GM12878 (cell line): ENCODE results near the gene SPRR5. TPM values are rescaled to one million over a fixed set of nuclear protein-coding genes. Genes with fewer than 3 reads are reported as not detected.

ENCODE experiments used
- ATAC-seq: fragments of 200-7000 bp; cut with Tn5 transposase; 3 replicates; pipeline ENCODE4 v1.9.1; 2020; ENCODE audit warnings: mild to moderate bottlenecking, moderate library complexity
- BruUV-seq: library from RNA; stranded (reverse); fragments of 400-500 nt; replicated peaks from 2 replicates; lab custom pipeline; 2021; lab: Mats Ljungman, UMichigan
- CTCF ChIA-PET: fragments of 300-600 bp; sonication (Branson Sonifier 250); formaldehyde crosslinking; extraction: SDS; loops from one replicate; lab custom pipeline; 2021; ENCODE audit warnings: inconsistent platforms; lab: Yijun Ruan, JAX
- POLR2A ChIA-PET: fragments of 350-600 bp; formaldehyde crosslinking; extraction: SDS; loops from one replicate; lab custom pipeline; 2021; ENCODE audit warnings: inconsistent platforms; lab: Charles Lee
- RAD21 ChIA-PET: fragments of 300-600 bp; sonication (Branson Sonifier 250); formaldehyde crosslinking; loops from one replicate; lab custom pipeline; 2023; ENCODE audit warnings: antibody characterized with exemption; ENCODE audit not compliant: unreplicated experiment; lab: Charles Lee
- SMC1A ChIA-PET: fragments of 300-600 bp; sonication (Branson Sonifier 250); formaldehyde crosslinking; loops from one replicate; lab custom pipeline; 2023; ENCODE audit not compliant: unreplicated experiment, uncharacterized antibody; lab: Charles Lee
- DNase-seq: peaks from one replicate; pipeline ENCODE4 v3.0.0-alpha.2; 2011; ENCODE audit warnings: low read depth, low spot score
- FAIRE-seq: peaks from 3 replicates; lab custom pipeline; 2011; peaks lifted over from hg19 to GRCh38; lab: Jason Lieb, UNC
- H2AFZ ChIP-seq: 2 replicates; pipeline ENCODE4 v1.6.0; 2011; ENCODE audit warnings: low read depth, low read length, control low read depth; ENCODE audit not compliant: control insufficient read depth
- H3K27ac ChIP-seq: 2 replicates; pipeline ENCODE4 v1.5.1; 2011; ENCODE audit warnings: control low read depth; ENCODE audit not compliant: control insufficient read depth, insufficient read depth
- H3K27me3 ChIP-seq, 2 experiments: replicated peaks in 1 of 2; 2 replicates each; pipeline versions ENCODE4 v1.6.0 to v1.6.1; 2011; ENCODE audit warnings: low read length in 1 of 2; ENCODE audit not compliant: control insufficient read depth in 2 of 2, insufficient read depth in 2 of 2
- H3K36me3 ChIP-seq, 2 experiments: 2 replicates each; pipeline ENCODE4 v1.5.1; 2011; ENCODE audit warnings: low read length in 1 of 2; ENCODE audit not compliant: control insufficient read depth in 2 of 2, insufficient read depth in 2 of 2
- H3K4me1 ChIP-seq: 2 replicates; pipeline ENCODE4 v1.6.1; 2011; ENCODE audit warnings: mild to moderate bottlenecking, low read length, moderate library complexity, mixed read lengths; ENCODE audit not compliant: control insufficient read depth, insufficient read depth
- H3K4me2 ChIP-seq: 2 replicates; pipeline ENCODE4 v1.6.0; 2011; ENCODE audit warnings: control low read depth; ENCODE audit not compliant: control insufficient read depth, insufficient read depth
- H3K4me3 ChIP-seq: fragments of 200-600 bp; sonication (generic); 2 replicates; pipeline ENCODE4 v1.5.1; 2016
- H3K79me2 ChIP-seq: 2 replicates; pipeline ENCODE4 v1.6.0; 2011; ENCODE audit warnings: low read length; ENCODE audit not compliant: control insufficient read depth, insufficient read depth
- H3K9ac ChIP-seq: 2 replicates; pipeline ENCODE4 v1.8.0; 2011; ENCODE audit warnings: low read length, control low read depth, mixed read lengths; ENCODE audit not compliant: control insufficient read depth, insufficient read depth
- H3K9me3 ChIP-seq: replicated peaks from 3 replicates; pipeline ENCODE4 v1.5.1; 2011; ENCODE audit warnings: mild to moderate bottlenecking, low read length; ENCODE audit not compliant: control insufficient read depth, insufficient read depth
- H4K20me1 ChIP-seq: 2 replicates; pipeline ENCODE4 v1.6.0; 2011; ENCODE audit not compliant: control insufficient read depth, insufficient read depth
- BCL11A ChIP-seq: IDR thresholded peaks from 2 replicates; pipeline ENCODE4 v1.6.1; 2011; ENCODE audit warnings: low read depth, low read length
- CBFB ChIP-seq: IDR thresholded peaks from 2 replicates; pipeline ENCODE4 v1.6.1; 2016; ENCODE audit warnings: antibody characterized with exemption, low read depth
- EZH2 ChIP-seq: IDR thresholded peaks from 2 replicates; pipeline ENCODE4 v1.6.1; 2012; ENCODE audit warnings: low read depth, mild to moderate bottlenecking, control low read depth, inconsistent platforms, low read length, borderline replicate concordance; ENCODE audit not compliant: control insufficient read depth
- HDAC2 ChIP-seq: fragments of 200-600 bp; sonication (generic); IDR thresholded peaks from 2 replicates; pipeline ENCODE4 v1.6.1; 2017
- IKZF1 ChIP-seq: fragments of 450-650 bp; conservative IDR thresholded peaks from 2 replicates; pipeline ENCODE4 v1.6.1; 2017; ENCODE audit warnings: antibody characterized with exemption, mild to moderate bottlenecking
- POLR2A ChIP-seq: IDR thresholded peaks from 2 replicates; pipeline ENCODE4 v1.6.1; 2011; ENCODE audit warnings: low read depth, mild to moderate bottlenecking, low read length
- RB1 ChIP-seq: fragments of 450-650 bp; formaldehyde crosslinking; IDR thresholded peaks from 2 replicates; pipeline ENCODE4 v1.6.1; 2017; ENCODE audit warnings: mild to moderate bottlenecking, borderline replicate concordance
- RELA ChIP-seq: fragments of 450-650 bp; IDR thresholded peaks from 2 replicates; pipeline ENCODE4 v1.8.0; 2014; ENCODE audit warnings: borderline replicate concordance; ENCODE audit not compliant: partially characterized antibody
- SMARCA5 ChIP-seq: fragments of 450-650 bp; IDR thresholded peaks from 2 replicates; pipeline ENCODE4 v1.6.1; 2017; ENCODE audit warnings: mild to moderate bottlenecking
- SMC3 ChIP-seq: IDR thresholded peaks from 2 replicates; pipeline ENCODE4 v1.6.1; 2011; ENCODE audit warnings: low read length, improper control_type of control experiment, borderline replicate concordance
- SPI1 ChIP-seq: IDR thresholded peaks from 2 replicates; pipeline ENCODE4 v1.6.1; 2011; ENCODE audit warnings: low read depth, mild to moderate bottlenecking, low read length, moderate library complexity, borderline replicate concordance; ENCODE audit not compliant: insufficient read depth
- ZNF384 ChIP-seq: IDR thresholded peaks from 2 replicates; pipeline ENCODE4 v1.6.1; 2012; ENCODE audit warnings: low read depth, mild to moderate bottlenecking, low read length, improper control_type of control experiment, borderline replicate concordance
- ZZZ3 ChIP-seq: IDR thresholded peaks from 2 replicates; pipeline ENCODE4 v1.6.1; 2011; ENCODE audit warnings: low read depth; ENCODE audit not compliant: control insufficient read depth, insufficient read length
- WGBS: methylation state at CpG from one replicate; pipeline ENCODE4 v1.1.6; 2016; ENCODE audit warnings: low lambda C conversion rate; ENCODE audit not compliant: insufficient replicate concordance, insufficient coverage; ENCODE audit errors: missing lambda C conversion rate; 5-methylcytosine and 5-hydroxymethylcytosine counted together
- in situ Hi-C: fragments of 300-500 bp; cut with MboI; formaldehyde crosslinking; loops from 9 replicates; pipeline ENCODE4 v1.14.3; 2018; ENCODE audit warnings: mixed read lengths
- intact Hi-C: fragments of 100-400 bp; cut with micrococcal nuclease; formaldehyde crosslinking; loops from one replicate; pipeline ENCODE4 v1.14.2; 2022; ENCODE audit not compliant: unreplicated experiment
- polyA plus RNA-seq, 11 experiments: library from polyadenylated mRNA; depleted of rRNA in 4 of 11; unstranded in 6 of 11; stranded (reverse) in 5 of 11; fragments of >200 nt; fragmentation: Nextera tagmentation in 4 of 11; fragmentation: Illumina TruSeq in 1 of 11; extraction: Ambion mirVana in 4 of 11; extraction: Trizol in 1 of 11; gene quantifications; 1 replicate in 1 of 11; 2 replicates in 10 of 11; pipeline versions ENCODE4 v1.2.1 to v1.2.3, GENCODE V29; 2011 to 2016; ENCODE audit warnings: inconsistent platforms in 2 of 11, missing spikeins in 2 of 11, low read depth in 1 of 11
- total RNA-seq, 4 experiments: library from RNA; depleted of rRNA in 3 of 4; stranded (reverse); fragments of >200 nt in 3 of 4; fragmentation: Illumina TruSeq in 1 of 4; extraction: Trizol in 1 of 4; gene quantifications; 2 replicates each; pipeline versions ENCODE4 v1.2.1 to v1.2.3, GENCODE V29; 2013 to 2021
- TF ChIP-seq, protein P1 (sequence below): fragments of 450-650 bp; IDR thresholded peaks from 2 replicates; pipeline ENCODE4 v1.6.1; 2017; ENCODE audit warnings: mild to moderate bottlenecking
- TF ChIP-seq, protein P2 (sequence below): IDR thresholded peaks from 2 replicates; pipeline ENCODE4 v1.6.1; 2012; ENCODE audit warnings: improper control_type of control experiment, low read depth, low read length; ENCODE audit not compliant: insufficient replicate concordance
- TF ChIP-seq, protein P3 (sequence below): fragments of 450-650 bp; IDR thresholded peaks from 2 replicates; pipeline ENCODE4 v1.6.1; 2017; ENCODE audit warnings: low read depth, mild to moderate bottlenecking, moderate library complexity

The SPRR5 gene
- total and polyA plus RNA-seq, 10 of the 15 experiments (the other 5 are each of a cell fraction or from before 2014, with no cell fraction given): not detected

DNA sequence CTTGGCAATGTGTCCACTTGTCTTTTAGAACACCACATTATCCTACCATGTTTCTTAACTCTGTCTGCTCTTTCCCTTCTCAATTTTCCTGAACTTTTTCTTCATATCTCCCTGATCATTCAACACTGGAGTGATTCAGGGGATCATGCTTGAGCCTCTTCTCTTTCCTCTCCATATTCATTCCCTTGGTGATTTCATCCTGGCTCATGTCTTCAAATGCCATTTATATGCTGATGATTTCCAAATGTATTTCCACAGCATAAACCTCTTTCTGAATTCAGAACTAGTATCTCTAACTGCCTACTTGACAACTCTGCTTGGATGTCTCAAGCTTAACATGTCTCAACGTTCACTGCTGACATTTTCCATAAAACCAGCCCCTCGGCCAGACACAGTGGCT is 47.1 kb upstream of the SPRR5 start:
- RAD21 ChIA-PET: no interaction called here
- FAIRE-seq (no peak), ATAC-seq (no peak), DNase-seq (no peak)
- H3K27ac ChIP-seq: no peak overlapping the region
- no peak overlapping the region for H3K4me3 ChIP-seq
- no peaks in the 10 kb centered on the region for H4K20me1 ChIP-seq
- CTCF ChIA-PET: no interaction called here
- 7% methylated on average over 2 of the region's 2 CpGs for WGBS
- peaks cover 11% of the 10 kb centered on the region for H3K4me1 ChIP-seq
- intact Hi-C loops (no loop called here), in situ Hi-C loops (no loop called here)
- no peak overlapping the region for H2AFZ ChIP-seq
- no peaks in the 10 kb centered on the region for H3K9me3 ChIP-seq
- no peak overlapping the region for H3K4me2 ChIP-seq
- no TSS peak for BruUV-seq
- H3K27me3 ChIP-seq: peaks cover 0 to 2% of the 10 kb centered on the region in 2 experiments; a peak in 1 of 4 replicates
- H3K9ac ChIP-seq: no peak overlapping the region
- H3K79me2 ChIP-seq: no peaks in the 10 kb centered on the region
- SMC1A ChIA-PET: interaction anchor here (0.6 kb wide), 1 partner anchor 21 kb away, joined by 3 read pairs; no protein-coding TSS in a partner anchor
- H3K36me3 ChIP-seq: no peaks in the 10 kb centered on the region
- POLR2A ChIA-PET: no interaction called here
- TF ChIP-seq ZNF384 (no peak), SMC3 (no peak), SMARCA5 (no peak), EZH2 (no peak), HDAC2 (no peak), CBFB (no peak), IKZF1 (no peak), RB1 (no peak), RELA (no peak), BCL11A (no peak), SPI1 (no peak), POLR2A (no peak), ZZZ3 (no peak)
- TF ChIP-seq, protein P1, sequence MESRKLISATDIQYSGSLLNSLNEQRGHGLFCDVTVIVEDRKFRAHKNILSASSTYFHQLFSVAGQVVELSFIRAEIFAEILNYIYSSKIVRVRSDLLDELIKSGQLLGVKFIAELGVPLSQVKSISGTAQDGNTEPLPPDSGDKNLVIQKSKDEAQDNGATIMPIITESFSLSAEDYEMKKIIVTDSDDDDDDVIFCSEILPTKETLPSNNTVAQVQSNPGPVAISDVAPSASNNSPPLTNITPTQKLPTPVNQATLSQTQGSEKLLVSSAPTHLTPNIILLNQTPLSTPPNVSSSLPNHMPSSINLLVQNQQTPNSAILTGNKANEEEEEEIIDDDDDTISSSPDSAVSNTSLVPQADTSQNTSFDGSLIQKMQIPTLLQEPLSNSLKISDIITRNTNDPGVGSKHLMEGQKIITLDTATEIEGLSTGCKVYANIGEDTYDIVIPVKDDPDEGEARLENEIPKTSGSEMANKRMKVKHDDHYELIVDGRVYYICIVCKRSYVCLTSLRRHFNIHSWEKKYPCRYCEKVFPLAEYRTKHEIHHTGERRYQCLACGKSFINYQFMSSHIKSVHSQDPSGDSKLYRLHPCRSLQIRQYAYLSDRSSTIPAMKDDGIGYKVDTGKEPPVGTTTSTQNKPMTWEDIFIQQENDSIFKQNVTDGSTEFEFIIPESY: no peak
- TF ChIP-seq, protein P2, sequence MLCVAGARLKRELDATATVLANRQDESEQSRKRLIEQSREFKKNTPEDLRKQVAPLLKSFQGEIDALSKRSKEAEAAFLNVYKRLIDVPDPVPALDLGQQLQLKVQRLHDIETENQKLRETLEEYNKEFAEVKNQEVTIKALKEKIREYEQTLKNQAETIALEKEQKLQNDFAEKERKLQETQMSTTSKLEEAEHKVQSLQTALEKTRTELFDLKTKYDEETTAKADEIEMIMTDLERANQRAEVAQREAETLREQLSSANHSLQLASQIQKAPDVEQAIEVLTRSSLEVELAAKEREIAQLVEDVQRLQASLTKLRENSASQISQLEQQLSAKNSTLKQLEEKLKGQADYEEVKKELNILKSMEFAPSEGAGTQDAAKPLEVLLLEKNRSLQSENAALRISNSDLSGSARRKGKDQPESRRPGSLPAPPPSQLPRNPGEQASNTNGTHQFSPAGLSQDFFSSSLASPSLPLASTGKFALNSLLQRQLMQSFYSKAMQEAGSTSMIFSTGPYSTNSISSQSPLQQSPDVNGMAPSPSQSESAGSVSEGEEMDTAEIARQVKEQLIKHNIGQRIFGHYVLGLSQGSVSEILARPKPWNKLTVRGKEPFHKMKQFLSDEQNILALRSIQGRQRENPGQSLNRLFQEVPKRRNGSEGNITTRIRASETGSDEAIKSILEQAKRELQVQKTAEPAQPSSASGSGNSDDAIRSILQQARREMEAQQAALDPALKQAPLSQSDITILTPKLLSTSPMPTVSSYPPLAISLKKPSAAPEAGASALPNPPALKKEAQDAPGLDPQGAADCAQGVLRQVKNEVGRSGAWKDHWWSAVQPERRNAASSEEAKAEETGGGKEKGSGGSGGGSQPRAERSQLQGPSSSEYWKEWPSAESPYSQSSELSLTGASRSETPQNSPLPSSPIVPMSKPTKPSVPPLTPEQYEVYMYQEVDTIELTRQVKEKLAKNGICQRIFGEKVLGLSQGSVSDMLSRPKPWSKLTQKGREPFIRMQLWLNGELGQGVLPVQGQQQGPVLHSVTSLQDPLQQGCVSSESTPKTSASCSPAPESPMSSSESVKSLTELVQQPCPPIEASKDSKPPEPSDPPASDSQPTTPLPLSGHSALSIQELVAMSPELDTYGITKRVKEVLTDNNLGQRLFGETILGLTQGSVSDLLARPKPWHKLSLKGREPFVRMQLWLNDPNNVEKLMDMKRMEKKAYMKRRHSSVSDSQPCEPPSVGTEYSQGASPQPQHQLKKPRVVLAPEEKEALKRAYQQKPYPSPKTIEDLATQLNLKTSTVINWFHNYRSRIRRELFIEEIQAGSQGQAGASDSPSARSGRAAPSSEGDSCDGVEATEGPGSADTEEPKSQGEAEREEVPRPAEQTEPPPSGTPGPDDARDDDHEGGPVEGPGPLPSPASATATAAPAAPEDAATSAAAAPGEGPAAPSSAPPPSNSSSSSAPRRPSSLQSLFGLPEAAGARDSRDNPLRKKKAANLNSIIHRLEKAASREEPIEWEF: no peak
- TF ChIP-seq, protein P3, sequence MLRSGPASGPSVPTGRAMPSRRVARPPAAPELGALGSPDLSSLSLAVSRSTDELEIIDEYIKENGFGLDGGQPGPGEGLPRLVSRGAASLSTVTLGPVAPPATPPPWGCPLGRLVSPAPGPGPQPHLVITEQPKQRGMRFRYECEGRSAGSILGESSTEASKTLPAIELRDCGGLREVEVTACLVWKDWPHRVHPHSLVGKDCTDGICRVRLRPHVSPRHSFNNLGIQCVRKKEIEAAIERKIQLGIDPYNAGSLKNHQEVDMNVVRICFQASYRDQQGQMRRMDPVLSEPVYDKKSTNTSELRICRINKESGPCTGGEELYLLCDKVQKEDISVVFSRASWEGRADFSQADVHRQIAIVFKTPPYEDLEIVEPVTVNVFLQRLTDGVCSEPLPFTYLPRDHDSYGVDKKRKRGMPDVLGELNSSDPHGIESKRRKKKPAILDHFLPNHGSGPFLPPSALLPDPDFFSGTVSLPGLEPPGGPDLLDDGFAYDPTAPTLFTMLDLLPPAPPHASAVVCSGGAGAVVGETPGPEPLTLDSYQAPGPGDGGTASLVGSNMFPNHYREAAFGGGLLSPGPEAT: no peak
